H1 (cell line): Measurements from ENCODE around the gene ADH1C. TPM values are rescaled to one million over a fixed set of nuclear protein-coding genes. Genes with fewer than 3 reads are reported as not detected.

ENCODE experiments used
- CTCF ChIA-PET: fragments of 300-600 bp; sonication (Branson Sonifier 250); formaldehyde crosslinking; loops from one replicate; lab custom pipeline; 2021; ENCODE audit not compliant: partially characterized antibody; lab: Charles Lee
- POLR2A ChIA-PET: fragments of 300-600 bp; sonication (Branson Sonifier 250); formaldehyde crosslinking; loops from one replicate; lab custom pipeline; 2021; ENCODE audit warnings: inconsistent platforms; ENCODE audit not compliant: partially characterized antibody; lab: Charles Lee
- DNase-seq, 2 experiments: peaks; one replicate each; pipeline versions ENCODE4 v3.0.0 to v3.0.0-alpha.2; 2010 to 2022; ENCODE audit warnings: low spot score in 2 of 2, low read depth in 1 of 2, mixed read lengths in 1 of 2
- FAIRE-seq: peaks from 2 replicates; lab custom pipeline; 2011; peaks lifted over from hg19 to GRCh38; lab: Jason Lieb, UNC
- H2AFZ ChIP-seq: 2 replicates; pipeline ENCODE4 v1.8.1; 2012; ENCODE audit warnings: low read length, inconsistent platforms
- H2AK5ac ChIP-seq: 2 replicates; pipeline ENCODE4 v1.6.1; 2013; ENCODE audit warnings: low read depth, low read length
- H2BK120ac ChIP-seq: replicated peaks from 2 replicates; pipeline ENCODE3; 2013; ENCODE audit warnings: low read depth, low read length, inconsistent platforms
- H2BK12ac ChIP-seq: 2 replicates; pipeline ENCODE4 v1.6.1; 2013; ENCODE audit warnings: low read depth, low read length
- H2BK15ac ChIP-seq: 2 replicates; pipeline ENCODE4 v1.6.1; 2013; ENCODE audit warnings: low read length
- H2BK20ac ChIP-seq: 2 replicates; pipeline ENCODE4 v1.6.1; 2013; ENCODE audit warnings: low read length
- H2BK5ac ChIP-seq: 2 replicates; pipeline ENCODE4 v1.6.1; 2013; ENCODE audit warnings: low read depth, low read length
- H3K14ac ChIP-seq: 2 replicates; pipeline ENCODE4 v1.6.1; 2013; ENCODE audit warnings: inconsistent platforms; ENCODE audit not compliant: insufficient read length
- H3K18ac ChIP-seq: 2 replicates; pipeline ENCODE4 v1.6.1; 2013; ENCODE audit warnings: low read length; ENCODE audit errors: extremely low read depth
- H3K23ac ChIP-seq: 2 replicates; pipeline ENCODE4 v1.6.1; 2013; ENCODE audit warnings: inconsistent platforms; ENCODE audit not compliant: insufficient read length
- H3K23me2 ChIP-seq: 2 replicates; pipeline ENCODE4 v1.6.1; 2013; ENCODE audit warnings: low read depth, low read length
- H3K27ac ChIP-seq: 2 replicates; pipeline ENCODE4 v1.6.1; 2011; ENCODE audit warnings: low read depth, low read length, inconsistent platforms
- H3K27me3 ChIP-seq, 4 experiments: replicated peaks in 1 of 4; 1 replicate in 1 of 4; 2 replicates in 3 of 4; pipeline versions ENCODE4 v1.6.1 to v1.8.1; 2011 to 2013; ENCODE audit warnings: low read length in 3 of 4, mild to moderate bottlenecking in 3 of 4, inconsistent platforms in 2 of 4, mixed read lengths in 2 of 4, moderate library complexity in 1 of 4; ENCODE audit not compliant: control insufficient read depth in 3 of 4, insufficient read depth in 3 of 4; ENCODE audit errors: extremely low read depth in 1 of 4
- H3K36me3 ChIP-seq, 4 experiments: 2 replicates each; pipeline versions ENCODE4 v1.6.1 to v1.8.1; 2011 to 2013; ENCODE audit warnings: mild to moderate bottlenecking in 4 of 4, low read length in 3 of 4, moderate library complexity in 2 of 4, control low read depth in 1 of 4, inconsistent platforms in 1 of 4; ENCODE audit not compliant: insufficient read depth in 4 of 4, control insufficient read depth in 2 of 4
- H3K4ac ChIP-seq: replicated peaks from 2 replicates; pipeline ENCODE3; 2013; ENCODE audit warnings: low read length, low read depth, mixed read lengths, inconsistent platforms; ENCODE audit not compliant: insufficient read length
- H3K4me1 ChIP-seq, 4 experiments: replicated peaks in 1 of 4; 1 replicate in 1 of 4; 2 replicates in 3 of 4; pipeline versions ENCODE4 v1.6.1 to v1.8.1; 2011 to 2013; ENCODE audit warnings: low read length in 3 of 4, inconsistent platforms in 2 of 4, mixed read lengths in 1 of 4; ENCODE audit not compliant: insufficient read depth in 4 of 4, control insufficient read depth in 3 of 4
- H3K4me2 ChIP-seq, 2 experiments: 2 replicates each; pipeline versions ENCODE4 v1.6.1 to v1.8.1; 2011 to 2013; ENCODE audit warnings: low read depth in 2 of 2, low read length in 2 of 2, control low read depth in 1 of 2, inconsistent platforms in 1 of 2, mild to moderate bottlenecking in 1 of 2; ENCODE audit not compliant: insufficient read depth in 1 of 2
- H3K4me3 ChIP-seq, 4 experiments: fragments of 200-600, 300-600 bp in 1 of 4; sonication (generic), shearing (Covaris generic), sonication (Bioruptor Twin) in 1 of 4; 2 replicates each; pipeline versions ENCODE4 v1.5.1 to v1.8.1; 2011 to 2016; ENCODE audit warnings: low read length in 4 of 4, low read depth in 3 of 4, control low read depth in 2 of 4, inconsistent platforms in 2 of 4, mild to moderate bottlenecking in 2 of 4, mixed read lengths in 1 of 4, moderate library complexity in 1 of 4; ENCODE audit not compliant: insufficient read depth in 2 of 4; ENCODE audit errors: extremely low read depth in 1 of 4
- H3K56ac ChIP-seq: replicated peaks from 2 replicates; pipeline ENCODE3; 2013; ENCODE audit warnings: low read depth, mild to moderate bottlenecking, mixed read lengths, low read length, inconsistent platforms; ENCODE audit not compliant: insufficient read length
- H3K79me1 ChIP-seq: 2 replicates; pipeline ENCODE4 v1.6.1; 2013; ENCODE audit warnings: low read depth, low read length, control low read depth
- H3K79me2 ChIP-seq, 2 experiments: 2 replicates each; pipeline versions ENCODE4 v1.6.1 to v1.8.1; 2012 to 2013; ENCODE audit warnings: low read length in 2 of 2, mild to moderate bottlenecking in 2 of 2, inconsistent platforms in 1 of 2; ENCODE audit not compliant: insufficient read depth in 2 of 2, control insufficient read depth in 1 of 2
- H3K9ac ChIP-seq, 4 experiments: replicated peaks in 1 of 4; 1 replicate in 1 of 4; 2 replicates in 3 of 4; pipeline versions ENCODE4 v1.6.1 to v1.8.1; 2011 to 2013; ENCODE audit warnings: low read depth in 3 of 4, low read length in 3 of 4, control low read depth in 2 of 4, mild to moderate bottlenecking in 2 of 4, moderate library complexity in 2 of 4, inconsistent platforms in 1 of 4; ENCODE audit errors: extremely low read depth in 1 of 4
- H3K9me3 ChIP-seq, 2 experiments: 2 replicates each; pipeline versions ENCODE4 v1.6.1 to v1.8.1; 2012 to 2013; ENCODE audit warnings: mild to moderate bottlenecking in 2 of 2, moderate library complexity in 2 of 2, control low read depth in 1 of 2, inconsistent platforms in 1 of 2, low read depth in 1 of 2, low read length in 1 of 2, mixed read lengths in 1 of 2; ENCODE audit not compliant: insufficient read depth in 2 of 2
- H4K20me1 ChIP-seq, 2 experiments: replicated peaks in 1 of 2; 2 replicates each; pipeline versions ENCODE3 to v1.8.1; 2011 to 2013; ENCODE audit warnings: inconsistent platforms in 2 of 2, low read length in 2 of 2, mild to moderate bottlenecking in 1 of 2; ENCODE audit not compliant: insufficient read depth in 2 of 2, control insufficient read depth in 1 of 2
- H4K5ac ChIP-seq: 2 replicates; pipeline ENCODE4 v1.6.1; 2013; ENCODE audit warnings: low read length, low read depth, mixed read lengths, inconsistent platforms; ENCODE audit not compliant: insufficient read length
- H4K8ac ChIP-seq: 2 replicates; pipeline ENCODE4 v1.8.0; 2013; ENCODE audit warnings: mild to moderate bottlenecking, moderate library complexity, low read length, inconsistent platforms; ENCODE audit not compliant: insufficient read depth; ENCODE audit errors: extremely low read depth
- H4K91ac ChIP-seq: replicated peaks from 2 replicates; pipeline ENCODE3; 2013; ENCODE audit warnings: low read length, mixed read lengths, inconsistent platforms; ENCODE audit not compliant: insufficient read length
- FOSL1 ChIP-seq: IDR thresholded peaks from 2 replicates; pipeline ENCODE4 v1.6.1; 2011; ENCODE audit warnings: mild to moderate bottlenecking, low read depth, low read length, moderate library complexity; ENCODE audit not compliant: insufficient read depth
- TAF1 ChIP-seq: IDR thresholded peaks from 2 replicates; pipeline ENCODE4 v1.6.1; 2011; ENCODE audit warnings: mild to moderate bottlenecking, low read depth, low read length
- WGBS, 2 experiments: shearing (Covaris generic) in 1 of 2; methylation state at CpG; one replicate each; pipeline versions ENCODE4 v1.1.6 to v1.1.7; 2013 to 2015; ENCODE audit warnings: low lambda C conversion rate in 2 of 2, mixed read lengths in 2 of 2, inconsistent platforms in 1 of 2, low coverage in 1 of 2, missing lambda C conversion rate in 1 of 2; ENCODE audit not compliant: insufficient replicate concordance in 2 of 2, insufficient coverage in 1 of 2, insufficient read length in 1 of 2; ENCODE audit errors: extremely low coverage in 1 of 2, missing lambda C conversion rate in 1 of 2; 5-methylcytosine and 5-hydroxymethylcytosine counted together
- polyA plus RNA-seq, 7 experiments: library from polyadenylated mRNA; depleted of rRNA in 3 of 7; stranded (reverse) in 5 of 7; unstranded in 2 of 7; fragments of >200 nt in 5 of 7; fragments of 200-250 nt in 2 of 7; gene quantifications; 1 replicate in 5 of 7; 2 replicates in 1 of 7; 4 replicates in 1 of 7; pipeline versions ENCODE4 v1.2.1 to v1.2.3, GENCODE V29; 2011 to 2013; ENCODE audit warnings: missing spikeins in 2 of 7, mixed read lengths in 2 of 7
- total RNA-seq: library from RNA; stranded (reverse); fragmentation: NEBNext Ultra II Directional; extraction: Animal tissue kit (Norgen Biotek cat#: 25700); gene quantifications from 2 replicates; pipeline ENCODE4 v1.2.1, GENCODE V29; 2021
- TF ChIP-seq, protein P1 (sequence below): IDR thresholded peaks from 2 replicates; pipeline ENCODE4 v1.6.1; 2012; ENCODE audit warnings: inconsistent platforms

Gene ADH1C
- total and polyA plus RNA-seq, 2 of the 8 experiments (the other 6 are each of a cell fraction or from before 2014, with no cell fraction given): not detected

DNA sequence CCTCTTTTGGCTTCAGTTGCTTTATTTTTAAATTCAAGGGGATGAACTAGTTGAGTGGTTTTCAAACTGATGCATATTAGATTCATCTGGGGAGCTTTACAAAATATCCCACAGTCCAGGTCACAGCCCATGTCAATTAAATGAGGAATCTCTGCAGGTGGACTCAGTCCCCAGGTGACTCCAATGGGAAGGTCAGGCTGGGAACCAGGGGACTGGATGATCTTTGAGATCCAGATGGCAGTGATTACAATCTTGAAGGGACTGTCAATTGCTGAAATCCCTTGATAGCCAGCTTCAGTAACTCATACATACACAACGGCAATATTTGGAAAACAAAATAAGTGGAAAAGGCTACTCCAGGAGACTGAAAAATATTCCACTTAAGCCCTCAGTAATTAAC lies 38.3 kb downstream of the ADH1C start:
- H3K27ac ChIP-seq: no peak overlapping the region
- H3K36me3 ChIP-seq: no peaks in the 10 kb centered on the region
- no peak overlapping the region for H4K5ac ChIP-seq
- no peak overlapping the region for H2BK5ac ChIP-seq
- no peak overlapping the region for H2BK15ac ChIP-seq
- H2BK120ac ChIP-seq: no peak overlapping the region
- TF ChIP-seq TAF1: no peak
- TF ChIP-seq FOSL1: no peak
- TF ChIP-seq, protein P1, sequence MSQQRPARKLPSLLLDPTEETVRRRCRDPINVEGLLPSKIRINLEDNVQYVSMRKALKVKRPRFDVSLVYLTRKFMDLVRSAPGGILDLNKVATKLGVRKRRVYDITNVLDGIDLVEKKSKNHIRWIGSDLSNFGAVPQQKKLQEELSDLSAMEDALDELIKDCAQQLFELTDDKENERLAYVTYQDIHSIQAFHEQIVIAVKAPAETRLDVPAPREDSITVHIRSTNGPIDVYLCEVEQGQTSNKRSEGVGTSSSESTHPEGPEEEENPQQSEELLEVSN: no peak
- TF ChIP-seq, all 59 proteins: peak for 0
- Histone ChIP-seq H3K23ac (no peak overlapping the region), H4K91ac (no peak overlapping the region), H3K79me2 (no peaks in the 10 kb centered on the region), H3K79me1 (no peaks in the 10 kb centered on the region), H2AFZ (no peak overlapping the region), H3K4me2 (no peak overlapping the region), H2BK12ac (no peak overlapping the region), H3K27me3 (no peaks in the 10 kb centered on the region), H3K9ac (no peak overlapping the region), H3K4me1 (peaks cover 0 to 2% (median 0%) of the 10 kb centered on the region in 4 experiments; a peak in 2 of 7 replicates), H4K20me1 (no peaks in the 10 kb centered on the region), H3K4me3 (no peak overlapping the region), H3K9me3 (no peaks in the 10 kb centered on the region), H2BK20ac (no peak overlapping the region), H3K14ac (no peak overlapping the region), H3K18ac (no peak overlapping the region), H3K56ac (no peak overlapping the region), H4K8ac (no peak overlapping the region), H2AK5ac (no peak overlapping the region), H3K23me2 (no peaks in the 10 kb centered on the region), H3K4ac (no peak overlapping the region)
- 94% methylated on average over 1 of the region's 1 CpG; no CpG with 5 or more reads in 1 of the 2 experiments for WGBS, 2 experiments
- DNase-seq: no peak
- no peak for FAIRE-seq
- ChIA-PET CTCF (no interaction called here), POLR2A (no interaction called here)
